GM19240 (cell line): ENCODE results near the gene MEN1.

ENCODE experiments used
- DNase-seq: peaks from one replicate; pipeline ENCODE4 v3.0.0; 2011; ENCODE audit warnings: low spot score; ENCODE audit not compliant: insufficient read length

The MEN1 gene

GRCh38 chr11:64763526-64764039 is 46.8 kb downstream of the MEN1 start:
- no peak for DNase-seq

- DNase-seq: no peak
Measured at GRCh38 chr11:64762674-64763525, 47.5 kb downstream of the MEN1 start.

GRCh38 chr11:64762277-64762673 is 48.1 kb downstream of the MEN1 start:
- DNase-seq: no peak

- no peak for DNase-seq
Measured at GRCh38 chr11:64760759-64761420, 49.5 kb downstream of the MEN1 start.

GRCh38 chr11:64759722-64760719 is 50.3 kb downstream of the MEN1 start, which contains the start of gene PYGM:
PYGM (minus strand) TSS chr11:64759974; CDS start chr11:64759898, 76 bp downstream.
- DNase-seq: no peak

GRCh38 chr11:64759131-64759721 is 51.1 kb downstream of the MEN1 start:
- DNase-seq: no peak

- DNase-seq: no peak
Measured at GRCh38 chr11:64758330-64759079, 51.8 kb downstream of the MEN1 start.

- no peak for DNase-seq
Measured at GRCh38 chr11:64757549-64758329, 52.6 kb downstream of the MEN1 start.

- DNase-seq: no peak
Measured at GRCh38 chr11:64755681-64756361, 54.5 kb downstream of the MEN1 start.

- DNase-seq: no peak
Measured at GRCh38 chr11:64754919-64755662, 55.3 kb downstream of the MEN1 start.

GRCh38 chr11:64754124-64754918 is 56.0 kb downstream of the MEN1 start:
- no peak for DNase-seq
